ENCODE measurements around the gene LYSMD2.

Gene LYSMD2

DNA sequence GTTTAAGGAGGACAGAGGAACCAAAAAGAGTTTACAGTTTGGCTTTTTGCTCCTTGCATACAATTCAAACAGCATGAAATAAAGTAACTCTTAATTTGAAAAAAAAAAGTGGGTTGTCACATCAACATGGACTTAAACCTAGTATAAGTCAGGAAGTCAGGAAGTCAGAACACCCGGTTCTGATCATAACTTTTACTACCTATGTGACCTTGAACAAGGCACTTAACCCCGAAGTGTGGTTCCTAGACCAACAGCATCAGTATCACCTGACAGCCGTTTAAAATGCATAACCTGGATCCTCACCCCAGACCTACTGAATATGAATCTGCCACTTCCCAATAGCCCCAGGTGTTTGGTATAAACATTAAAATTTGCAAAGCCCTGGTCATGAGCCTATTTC, 18.7 kb downstream of the LYSMD2 start:
- no peak for DNase-seq

DNA sequence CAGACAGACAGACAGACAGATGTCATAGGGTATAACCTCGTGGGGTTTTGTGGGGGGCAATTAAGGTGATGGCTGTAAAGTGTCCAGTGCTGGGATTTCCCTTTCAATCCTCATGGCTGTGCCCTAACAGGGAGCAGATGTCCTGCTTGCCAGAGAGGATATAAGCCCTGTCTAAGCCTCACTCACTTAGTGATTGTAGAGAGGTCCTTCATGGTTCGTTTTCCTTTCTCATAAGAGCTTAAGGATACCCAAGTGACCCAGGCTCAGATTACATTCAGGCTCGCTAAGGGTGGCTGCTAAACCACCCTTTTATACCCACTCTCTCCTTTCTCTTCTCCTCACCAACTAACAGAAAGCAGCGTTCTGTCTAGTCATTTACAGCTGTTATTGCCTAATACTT, 19.2 kb downstream of the LYSMD2 start:
- DNase-seq: no peak

DNA sequence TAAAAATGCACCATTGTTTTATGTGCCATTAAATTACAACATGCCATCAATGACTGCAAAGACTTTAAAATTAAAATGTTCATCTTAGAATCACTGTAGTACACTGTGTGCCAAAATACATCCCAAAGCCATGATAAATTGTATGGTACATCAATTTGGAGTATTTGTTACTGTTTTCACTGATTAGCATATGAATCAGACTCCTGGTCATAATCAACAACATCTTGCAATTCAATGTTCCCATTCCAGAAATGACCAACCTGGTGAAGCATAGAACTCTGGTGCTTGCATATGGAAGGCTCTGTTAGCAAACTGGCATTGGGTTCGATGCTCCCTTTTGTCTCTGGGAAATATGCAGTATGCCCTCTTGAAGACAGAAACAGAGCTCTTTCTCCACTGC, 22.5 kb downstream of the LYSMD2 start:
- DNase-seq: no peak

DNA sequence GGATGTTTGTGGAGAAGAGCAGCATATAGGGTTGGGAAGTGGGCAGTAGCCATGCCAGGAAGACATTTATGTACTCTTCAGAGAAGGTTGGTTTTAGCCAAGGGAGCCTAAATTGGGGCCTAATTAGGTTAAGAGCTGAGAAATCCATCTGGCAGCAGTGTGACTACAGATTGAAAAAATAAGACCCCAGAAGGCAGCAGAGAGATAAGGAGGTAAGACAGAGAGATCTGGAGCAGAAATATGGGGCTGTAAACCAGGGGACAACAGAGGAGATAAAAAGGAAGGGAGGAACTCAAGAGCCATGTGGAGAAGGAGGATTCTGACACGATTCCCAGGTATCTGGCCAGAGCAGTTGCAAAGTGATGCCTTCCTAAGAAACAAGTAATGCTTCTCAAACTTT, 23.3 kb downstream of the LYSMD2 start:
- DNase-seq: no peak

DNA sequence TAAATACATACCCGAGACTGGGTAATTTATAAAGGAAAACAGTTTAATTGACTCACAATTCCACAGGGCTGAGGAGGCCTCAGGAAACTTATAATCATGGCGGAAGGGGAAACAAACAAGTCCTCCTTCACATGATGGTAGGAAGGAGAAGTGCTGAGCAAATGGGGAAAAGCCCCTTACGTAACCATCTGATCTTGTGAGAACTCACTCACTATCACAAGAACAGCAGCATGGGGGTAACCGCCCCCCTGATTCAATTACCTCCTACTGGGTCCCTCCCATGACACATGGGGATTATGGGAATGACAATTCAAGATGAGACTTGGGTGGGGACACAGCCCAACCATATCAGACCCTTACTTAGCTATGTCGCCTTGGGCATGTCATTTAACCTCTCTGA, 28.4 kb downstream of the LYSMD2 start:
- DNase-seq: no peak

DNA sequence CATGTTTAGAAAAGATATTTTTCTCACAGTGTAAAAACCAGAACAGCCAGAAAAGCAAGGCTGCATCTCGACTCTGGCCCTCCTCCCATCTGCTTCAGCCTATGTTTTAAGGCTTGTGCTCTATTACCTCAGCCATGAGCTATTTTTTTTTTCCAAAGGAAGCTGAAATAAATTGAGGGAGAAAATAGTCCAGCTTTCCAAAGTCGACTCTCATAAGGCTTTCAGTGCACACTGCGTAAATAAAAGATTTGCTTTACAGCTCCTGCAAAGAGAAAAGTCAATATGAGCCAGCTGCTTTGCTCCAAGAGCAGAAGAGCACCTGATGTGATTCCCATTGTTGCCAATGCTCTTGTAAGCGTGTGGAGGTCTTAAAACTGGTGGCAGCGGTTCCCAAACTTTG, 29.4 kb downstream of the LYSMD2 start:
- no peak for DNase-seq

DNA sequence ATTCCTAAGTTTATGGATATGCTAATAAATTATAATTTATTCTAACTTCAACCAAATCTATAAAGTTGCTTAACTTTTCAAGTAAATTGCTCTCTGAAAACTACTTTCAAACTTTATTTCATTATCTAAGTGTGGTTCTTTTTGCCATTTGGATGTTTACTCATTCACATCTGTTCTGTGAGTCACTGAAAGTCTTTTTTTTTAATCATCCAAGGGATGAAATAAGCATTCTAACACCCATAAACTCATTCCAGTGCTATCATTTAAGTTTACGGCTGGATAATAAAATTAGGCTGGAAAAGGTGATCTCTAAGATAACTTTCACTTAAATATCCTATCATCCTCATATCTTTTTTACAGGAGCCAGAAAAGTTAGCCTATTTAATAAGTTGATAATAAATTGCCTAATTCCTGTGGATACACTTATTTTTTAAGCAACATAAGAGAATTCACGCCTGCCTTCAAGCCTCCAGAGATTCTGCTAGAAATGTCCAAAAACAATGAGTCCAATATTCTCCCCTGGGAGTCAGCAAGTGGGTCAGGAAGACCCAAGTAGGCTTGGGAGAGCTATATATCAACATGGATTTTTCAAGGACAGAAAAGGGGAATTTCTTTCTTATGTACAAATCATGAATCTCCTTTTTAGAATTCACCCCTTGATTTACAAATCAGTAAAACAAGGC, 30.4 kb downstream of the LYSMD2 start:
- DNase-seq: no peak

DNA sequence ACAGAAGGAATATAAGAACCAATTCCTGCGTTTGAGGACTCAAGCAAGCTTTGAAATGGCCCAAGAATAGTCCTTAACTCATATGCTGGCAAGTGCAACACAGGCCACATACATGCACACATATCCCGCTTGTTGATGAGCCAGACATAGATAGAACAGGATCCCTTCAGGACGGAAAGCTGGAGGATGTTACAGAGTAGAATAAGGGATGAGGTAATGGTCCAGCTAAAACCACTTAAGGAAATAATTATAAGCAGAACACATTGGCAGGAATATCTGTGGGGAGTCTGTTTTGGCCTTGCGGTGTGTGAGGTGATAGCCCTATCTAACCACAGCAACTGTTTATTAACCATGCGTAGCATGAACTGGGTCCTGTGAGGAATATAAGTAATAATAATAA, 31.2 kb downstream of the LYSMD2 start:
- DNase-seq: no peak

DNA sequence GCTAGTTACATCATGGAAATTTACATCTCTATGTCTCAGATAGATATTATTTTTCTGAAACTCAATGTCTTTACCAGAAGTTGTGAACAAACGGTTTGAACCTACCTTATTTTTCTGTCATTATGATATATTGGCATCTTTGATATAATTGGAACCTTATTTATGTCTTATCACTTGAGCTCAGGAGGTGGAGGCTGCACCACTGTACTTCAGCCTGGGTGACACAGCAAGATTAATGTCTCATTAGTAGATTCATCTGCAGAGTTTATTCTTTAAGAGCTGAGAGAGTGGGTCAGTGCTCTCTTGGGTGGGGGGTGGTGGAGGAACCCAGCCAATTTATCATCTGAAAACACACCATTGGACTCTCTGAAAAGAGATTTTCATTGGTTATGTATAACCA, 34.7 kb downstream of the LYSMD2 start:
- no peak for DNase-seq

DNA sequence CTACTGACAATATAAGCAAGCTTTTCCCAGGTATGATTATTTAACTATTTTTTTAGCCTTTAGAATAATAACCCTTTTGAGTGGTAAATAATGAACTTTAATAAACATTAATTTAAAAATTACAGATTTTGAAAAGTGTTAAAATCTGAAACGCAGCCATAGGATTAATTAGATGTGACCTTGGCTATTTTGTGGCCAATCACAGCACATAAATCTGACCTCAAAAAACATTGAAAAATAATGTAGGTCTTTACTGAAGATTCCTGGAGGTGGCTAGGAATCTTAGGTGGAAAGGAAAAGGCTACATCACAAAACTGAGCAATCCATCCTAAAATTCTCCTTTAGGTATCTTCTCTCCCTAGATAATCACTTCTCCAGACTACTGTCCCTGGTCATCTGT, 38.1 kb downstream of the LYSMD2 start:
- no peak for DNase-seq

DNA sequence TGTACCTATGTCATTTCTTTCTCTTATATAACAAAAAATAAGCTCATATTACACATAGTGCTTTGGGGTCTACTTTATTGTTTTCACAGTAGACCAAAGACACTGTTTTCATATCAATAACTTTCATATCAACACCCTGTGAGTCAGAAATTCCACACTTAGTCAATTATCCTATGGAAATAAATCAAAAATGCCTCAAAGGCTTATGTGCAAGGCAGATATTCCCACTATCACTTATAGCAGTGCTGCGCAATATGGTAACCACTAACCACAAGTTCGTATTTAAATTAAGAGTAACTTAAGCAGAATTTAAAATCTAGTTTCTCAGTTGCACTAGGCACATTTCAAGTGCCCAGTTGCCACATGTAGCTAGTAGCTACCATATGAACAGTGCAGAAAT, 40.3 kb downstream of the LYSMD2 start:
- no peak for DNase-seq

DNA sequence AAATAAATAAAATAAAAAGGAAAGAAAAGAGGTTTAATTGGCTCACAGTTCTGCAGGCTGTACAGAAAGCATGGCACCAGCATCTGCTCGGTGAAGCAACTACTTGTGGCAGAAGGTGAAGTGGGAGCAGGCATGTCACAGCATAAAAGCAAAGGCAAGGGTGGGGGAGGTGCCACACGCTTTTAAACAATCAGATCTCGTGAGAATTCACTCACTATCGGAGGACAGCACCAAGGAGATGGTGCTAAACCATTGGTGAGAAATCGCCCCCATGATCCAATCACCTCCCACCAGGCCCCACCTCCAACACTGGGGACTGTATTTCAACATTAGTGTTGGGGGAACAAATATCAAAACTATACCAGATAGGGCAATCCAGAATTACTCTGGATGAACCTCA, 40.9 kb downstream of the LYSMD2 start:
- no peak for DNase-seq

DNA sequence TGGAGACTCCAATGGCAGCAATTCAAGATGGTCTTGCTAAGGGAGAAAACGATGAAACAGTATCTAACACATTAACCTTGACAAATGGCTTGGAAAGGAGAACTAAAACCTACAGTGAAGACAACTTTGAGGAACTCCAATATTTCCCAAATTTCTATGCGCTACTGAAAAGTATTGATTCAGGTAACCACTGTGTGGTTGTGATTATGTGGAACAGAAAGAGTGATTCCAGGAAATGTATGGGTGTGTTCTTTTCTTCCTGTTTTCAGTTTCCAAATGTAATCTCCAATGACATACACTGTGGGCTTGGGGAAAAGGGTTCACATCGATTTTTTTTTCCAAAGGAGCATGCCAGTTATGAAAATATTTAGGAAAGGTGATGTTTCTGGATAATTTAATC, 45.3 kb downstream of the LYSMD2 start:
- DNase-seq: no peak

DNA sequence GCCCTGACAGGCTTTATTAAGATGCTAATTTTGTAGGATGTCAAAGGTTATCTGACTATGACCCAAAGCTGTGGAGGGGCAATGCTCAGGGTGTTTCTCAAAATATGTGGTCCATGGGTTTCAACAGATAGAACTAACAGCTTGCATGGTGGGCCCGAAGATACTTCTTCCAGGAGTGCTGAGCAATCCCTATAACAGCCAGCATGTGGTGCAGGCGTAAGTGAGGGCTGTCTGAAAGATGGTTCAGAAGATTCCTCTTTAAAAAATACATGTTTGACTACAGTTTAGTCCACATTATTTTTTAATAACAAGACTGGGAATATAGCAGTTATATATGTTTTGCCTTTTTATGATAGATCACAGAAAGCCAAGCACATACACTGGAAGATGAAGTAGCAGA, 48.6 kb downstream of the LYSMD2 start:
- no peak for DNase-seq

DNA sequence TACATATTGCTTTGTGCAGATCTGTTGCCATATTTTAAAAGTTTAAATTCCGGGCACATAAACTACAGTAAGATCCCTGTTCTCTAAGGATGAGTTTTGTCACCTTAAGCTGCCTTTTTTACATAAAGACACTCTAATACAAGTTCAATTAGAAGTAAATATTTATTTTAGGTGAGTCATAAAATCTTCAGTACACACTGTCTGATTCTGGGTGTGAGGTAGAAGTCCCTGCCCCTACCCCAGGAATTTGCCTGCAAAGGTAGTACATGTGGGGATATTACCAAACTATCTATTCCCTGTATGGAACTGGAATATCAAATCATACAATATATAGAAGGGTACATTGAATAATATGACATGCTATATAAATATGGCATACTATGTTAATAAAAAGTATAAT, 49.9 kb downstream of the LYSMD2 start:
- DNase-seq: no peak

DNA sequence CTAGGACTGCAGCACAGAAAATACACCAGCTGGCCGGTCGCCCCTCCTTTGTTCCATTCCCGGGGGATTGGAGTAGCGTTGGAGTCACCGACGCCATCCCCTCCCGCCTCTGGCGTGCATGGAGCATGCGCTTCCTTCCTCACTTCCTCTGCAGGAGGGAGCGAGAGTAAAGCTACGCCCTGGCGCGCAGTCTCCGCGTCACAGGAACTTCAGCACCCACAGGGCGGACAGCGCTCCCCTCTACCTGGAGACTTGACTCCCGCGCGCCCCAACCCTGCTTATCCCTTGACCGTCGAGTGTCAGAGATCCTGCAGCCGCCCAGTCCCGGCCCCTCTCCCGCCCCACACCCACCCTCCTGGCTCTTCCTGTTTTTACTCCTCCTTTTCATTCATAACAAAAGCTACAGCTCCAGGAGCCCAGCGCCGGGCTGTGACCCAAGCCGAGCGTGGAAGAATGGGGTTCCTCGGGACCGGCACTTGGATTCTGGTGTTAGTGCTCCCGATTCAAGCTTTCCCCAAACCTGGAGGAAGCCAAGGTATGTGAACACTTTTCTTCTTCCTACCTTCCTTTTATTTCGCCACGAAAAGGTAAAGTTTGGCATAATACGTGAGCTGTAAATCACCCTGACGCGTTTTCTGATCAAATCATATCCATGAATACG, 56.0 kb downstream of the LYSMD2 start, which contains the start of gene SCG3:
TSS of gene SCG3 (plus strand) at position 201 of the 661 bp plus-strand sequence. CDS start at position 454, 253 bp downstream.
- DNase-seq: peak in 4 of 5 experiments; percentile 12 to 59 (median 28)

DNA sequence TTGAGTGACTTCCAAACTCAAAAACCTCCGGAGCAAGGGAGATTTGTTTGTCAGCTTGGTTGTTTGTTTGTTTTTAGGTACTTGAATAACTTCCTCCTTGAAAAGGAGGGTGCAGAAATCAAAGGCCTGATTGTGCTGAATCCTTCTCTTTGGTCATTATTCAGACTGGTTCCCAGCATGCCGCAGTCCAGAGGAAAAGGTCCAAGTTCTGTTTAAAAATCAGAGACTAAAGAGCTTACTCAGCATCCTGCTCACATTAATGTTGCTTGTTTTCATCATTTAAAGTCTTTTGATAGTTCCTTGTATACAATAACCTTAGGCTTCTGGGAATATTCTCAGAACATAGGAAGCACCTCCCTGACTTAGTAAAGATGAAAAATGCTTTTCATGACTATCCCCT, 57.1 kb downstream of the LYSMD2 start:
- no peak for DNase-seq

DNA sequence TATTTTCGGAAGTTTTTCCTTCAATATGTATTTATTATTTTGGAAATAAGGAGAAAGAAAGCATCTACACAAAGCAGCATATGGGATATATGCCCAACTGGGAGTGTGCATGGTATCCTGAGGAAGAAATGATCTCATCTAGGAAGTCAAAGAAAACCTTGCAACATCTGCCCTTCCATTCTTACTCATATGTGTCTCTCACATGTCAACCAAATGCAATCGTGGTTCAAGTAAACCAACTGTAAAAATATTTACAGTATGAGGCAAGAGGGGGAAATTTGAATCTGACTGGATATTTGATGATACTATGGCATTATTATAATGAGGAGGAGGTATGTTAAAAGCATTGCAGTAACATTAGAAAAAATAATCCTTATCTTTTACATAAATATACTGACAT, 59.4 kb downstream of the LYSMD2 start:
- DNase-seq: no peak

DNA sequence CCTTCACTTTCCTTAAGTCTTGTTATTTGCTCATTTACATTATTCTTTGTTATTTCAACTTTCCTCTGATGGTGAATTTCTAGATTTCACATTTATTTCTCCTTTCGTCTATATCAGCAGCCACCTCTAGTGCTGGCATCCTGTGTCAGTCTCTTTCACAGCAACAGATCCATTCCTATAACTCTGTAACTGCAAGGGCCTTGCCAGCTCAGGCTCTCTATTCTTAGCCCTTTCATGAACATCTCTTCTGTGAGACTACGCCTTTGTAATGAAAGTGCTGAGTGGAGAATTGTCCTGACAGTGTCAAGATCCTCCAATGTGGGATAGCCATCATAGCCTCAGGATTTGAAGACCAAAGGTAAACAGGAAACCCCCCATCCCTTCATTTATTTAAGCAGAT, 60.0 kb downstream of the LYSMD2 start:
- no peak for DNase-seq

DNA sequence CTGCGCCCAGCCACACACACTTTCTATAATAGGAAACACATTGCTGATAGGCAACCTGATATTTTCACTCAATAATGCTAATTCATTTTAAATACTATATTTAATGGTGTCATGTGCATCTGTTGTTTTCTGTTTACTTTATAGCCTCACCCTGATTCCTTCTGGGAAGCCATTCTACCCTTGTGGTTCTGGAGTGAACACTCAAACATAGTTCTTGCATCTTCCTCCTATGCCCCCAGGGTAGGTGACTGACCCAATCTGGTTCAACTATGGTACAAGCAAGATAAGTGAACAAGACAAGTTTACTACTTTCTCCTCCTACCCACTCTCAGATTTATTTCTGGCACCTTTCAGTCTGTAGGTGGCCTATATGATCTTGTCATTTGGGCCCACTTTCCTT, 60.4 kb downstream of the LYSMD2 start:
- no peak for DNase-seq

DNA sequence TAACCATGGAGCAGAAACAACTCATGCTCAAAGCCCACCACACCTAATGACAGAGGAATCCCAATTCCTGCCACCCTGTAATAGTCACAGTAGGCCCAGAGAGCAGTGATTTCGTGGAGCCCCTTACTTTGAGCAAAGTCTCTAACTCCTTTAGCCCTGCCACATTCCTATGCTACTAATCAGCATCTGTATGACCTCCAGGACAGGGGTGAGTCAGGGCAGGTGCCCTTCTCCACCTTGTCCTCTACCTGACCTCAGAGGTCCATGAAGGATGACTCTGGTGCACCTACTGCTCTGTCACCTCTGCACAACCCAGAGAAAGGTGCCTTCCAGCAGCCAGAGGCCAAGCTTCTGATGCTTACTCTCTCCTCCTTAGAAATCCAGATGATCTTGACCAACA, 62.2 kb downstream of the LYSMD2 start:
- DNase-seq: no peak

Data from T-helper 2 cell (primary cell).